HG03354 (cell line): Measurements from ENCODE around the gene MKNK1.

Experiments
- ATAC-seq: cut with Tn5 transposase; IDR thresholded peaks from one replicate; pipeline ENCODE4 v1.9.1; 2021; ENCODE audit warnings: mild to moderate bottlenecking; ENCODE audit not compliant: unreplicated experiment, poor library complexity, severe bottlenecking

Gene MKNK1

DNA sequence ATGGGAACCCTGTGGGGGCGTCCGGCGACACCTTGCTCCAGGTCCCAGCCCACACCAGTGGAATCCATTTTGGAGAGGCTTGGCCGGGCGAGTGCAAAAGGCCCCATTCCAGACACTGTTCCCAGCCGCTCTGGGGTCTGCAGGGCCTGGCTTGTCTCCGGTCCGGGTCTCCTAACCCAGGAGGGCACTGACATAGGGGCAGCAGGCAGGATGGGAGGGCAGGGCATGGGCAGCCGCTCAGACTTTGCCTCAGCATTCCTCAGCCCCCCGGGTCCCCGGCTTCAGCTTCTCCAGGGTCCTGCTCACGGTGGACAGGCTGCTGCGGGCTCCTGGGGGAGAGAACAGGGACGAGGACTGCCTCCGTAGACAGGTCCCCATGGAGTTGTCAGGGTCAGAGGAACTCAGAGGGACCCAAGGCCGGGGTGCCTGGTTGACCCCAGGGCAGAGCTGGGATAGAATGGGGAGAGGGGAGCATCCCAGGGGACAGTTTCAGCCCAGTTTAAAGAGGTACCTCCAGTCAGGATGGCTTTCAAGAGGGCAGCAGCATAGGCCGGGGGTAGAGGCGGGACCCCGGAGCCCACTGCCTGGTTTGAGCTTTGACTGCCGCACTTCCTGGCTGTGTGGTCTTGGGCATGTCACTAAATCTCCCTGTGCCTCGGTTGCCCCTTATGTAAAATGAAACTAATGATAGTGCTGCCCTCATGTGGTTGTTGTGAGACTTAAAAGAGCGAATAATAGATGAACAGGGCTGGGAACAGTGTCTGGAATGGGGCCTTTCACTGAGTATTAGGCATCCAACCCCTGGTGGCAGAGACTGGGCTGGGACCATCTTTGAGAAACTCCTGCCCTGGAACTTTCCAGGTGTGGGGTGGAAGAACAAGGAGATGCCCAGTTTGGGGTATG, 56.3 kb downstream of the MKNK1 start:
- ATAC-seq, result no peak

DNA sequence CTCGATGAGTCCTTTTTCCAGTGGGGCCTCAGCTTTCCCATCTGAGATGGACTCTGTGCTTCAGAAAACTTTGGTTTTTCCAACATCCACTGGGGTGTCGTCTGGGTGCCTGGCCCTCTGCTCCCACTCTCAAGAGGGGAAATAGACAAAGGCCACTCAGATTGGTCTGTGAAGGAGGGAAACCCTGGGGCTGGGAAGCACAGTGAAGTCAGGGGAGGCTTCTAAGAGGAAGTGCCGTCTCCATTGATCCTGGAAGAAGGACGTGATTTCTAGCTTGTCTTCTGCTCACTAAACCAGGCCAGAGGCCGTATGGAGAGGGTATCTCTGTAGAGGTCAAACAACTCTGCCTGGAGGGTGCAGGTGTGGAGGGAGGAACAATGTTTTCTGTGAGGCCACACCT, 57.9 kb downstream of the MKNK1 start:
- no peak for ATAC-seq

- ATAC-seq, result no peak
Measured at GRCh38 chr1:46545784-46546183, 58.3 kb downstream of the MKNK1 start.

GRCh38 chr1:46544561-46545240, 59.4 kb downstream of the MKNK1 start:
- ATAC-seq, result no peak

DNA sequence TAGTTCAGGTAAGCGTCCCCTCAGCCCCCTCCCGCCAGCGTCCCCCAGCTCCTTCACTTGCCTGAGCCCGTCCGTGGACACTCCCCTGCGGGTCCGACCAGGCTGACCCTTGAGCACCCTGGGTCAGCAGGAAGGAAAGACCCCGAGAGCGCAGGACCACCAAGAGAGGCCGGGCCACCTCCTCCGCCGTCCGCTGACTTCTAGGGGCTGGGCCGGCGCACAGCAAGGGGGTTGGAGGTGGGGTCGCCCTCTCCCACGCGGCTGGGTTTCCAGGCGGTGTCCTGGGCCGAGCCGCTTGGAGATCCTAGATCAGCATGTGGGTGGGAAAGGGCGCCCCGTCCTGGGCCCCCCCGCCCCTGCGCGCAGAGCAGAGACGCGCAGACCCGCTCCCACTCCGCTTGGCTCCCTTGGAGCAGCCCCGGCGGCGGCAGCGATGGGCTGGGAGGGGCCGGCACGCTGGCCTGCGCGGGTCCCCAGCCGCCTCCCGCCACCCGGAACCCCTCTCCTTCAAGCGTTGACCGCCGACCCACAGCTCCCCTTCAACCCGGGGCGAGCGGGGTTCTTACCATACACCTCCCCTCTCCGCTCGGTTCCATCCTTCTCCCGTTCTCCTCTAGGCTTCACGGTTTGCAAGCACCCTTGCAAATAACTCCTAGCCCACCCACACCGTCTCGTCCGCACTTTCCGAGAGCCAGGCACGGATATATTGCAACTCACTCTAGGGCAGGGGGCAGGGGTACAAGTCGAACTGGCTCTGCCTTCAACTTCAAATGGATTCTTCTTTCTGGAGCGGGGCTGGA, 60.1 kb downstream of the MKNK1 start:
- no peak for ATAC-seq

- no peak for ATAC-seq
Measured at GRCh38 chr1:46543382-46543760, 60.7 kb downstream of the MKNK1 start.

DNA sequence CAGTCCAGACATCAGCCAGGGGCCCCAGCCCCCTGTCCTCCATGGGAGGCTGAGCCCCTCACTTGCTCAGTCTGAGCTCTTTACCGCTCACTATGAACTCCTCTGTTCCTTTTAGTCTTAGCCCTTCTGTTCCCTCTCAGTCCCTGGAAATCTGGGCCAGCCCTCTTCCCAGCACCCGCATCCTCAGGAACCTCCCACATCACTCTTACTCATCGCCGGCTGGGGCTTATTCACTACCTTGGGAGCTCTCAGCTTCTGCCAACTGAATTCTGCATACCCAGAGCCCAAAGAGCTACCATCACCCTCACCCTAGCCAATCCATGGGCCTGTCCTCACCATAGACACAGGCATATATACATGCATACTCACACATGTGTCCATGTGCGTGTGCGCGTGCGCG, 64.1 kb downstream of the MKNK1 start:
- ATAC-seq, result no peak

- no peak for ATAC-seq
Measured at GRCh38 chr1:46538147-46538546, 65.9 kb downstream of the MKNK1 start.

DNA sequence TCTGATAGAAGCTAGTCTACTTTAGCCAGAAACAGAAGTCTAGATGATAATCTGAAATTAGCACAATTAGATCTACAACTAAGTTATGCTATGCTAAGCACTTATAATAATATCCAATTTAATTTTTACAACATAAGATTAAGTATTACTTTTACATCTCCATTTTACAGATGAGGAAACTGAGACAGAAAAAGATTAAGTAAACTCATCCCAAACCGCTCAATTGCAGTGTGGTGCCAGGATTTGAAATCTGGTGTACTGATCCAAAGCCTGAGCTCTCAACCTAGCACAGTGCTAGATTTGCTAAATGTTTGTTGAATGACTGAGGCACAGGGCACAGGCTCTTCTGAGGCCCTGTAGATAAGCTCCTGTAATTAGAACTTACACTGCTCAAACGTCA, 66.4 kb downstream of the MKNK1 start:
- ATAC-seq, result no peak

GRCh38 chr1:46536527-46536926, 67.5 kb downstream of the MKNK1 start:
- ATAC-seq, result no peak

- ATAC-seq, result no peak
Measured at GRCh38 chr1:46535063-46535462, 69.0 kb downstream of the MKNK1 start.

GRCh38 chr1:46533179-46533864, 70.7 kb downstream of the MKNK1 start:
- ATAC-seq, result peak; percentile 40

DNA sequence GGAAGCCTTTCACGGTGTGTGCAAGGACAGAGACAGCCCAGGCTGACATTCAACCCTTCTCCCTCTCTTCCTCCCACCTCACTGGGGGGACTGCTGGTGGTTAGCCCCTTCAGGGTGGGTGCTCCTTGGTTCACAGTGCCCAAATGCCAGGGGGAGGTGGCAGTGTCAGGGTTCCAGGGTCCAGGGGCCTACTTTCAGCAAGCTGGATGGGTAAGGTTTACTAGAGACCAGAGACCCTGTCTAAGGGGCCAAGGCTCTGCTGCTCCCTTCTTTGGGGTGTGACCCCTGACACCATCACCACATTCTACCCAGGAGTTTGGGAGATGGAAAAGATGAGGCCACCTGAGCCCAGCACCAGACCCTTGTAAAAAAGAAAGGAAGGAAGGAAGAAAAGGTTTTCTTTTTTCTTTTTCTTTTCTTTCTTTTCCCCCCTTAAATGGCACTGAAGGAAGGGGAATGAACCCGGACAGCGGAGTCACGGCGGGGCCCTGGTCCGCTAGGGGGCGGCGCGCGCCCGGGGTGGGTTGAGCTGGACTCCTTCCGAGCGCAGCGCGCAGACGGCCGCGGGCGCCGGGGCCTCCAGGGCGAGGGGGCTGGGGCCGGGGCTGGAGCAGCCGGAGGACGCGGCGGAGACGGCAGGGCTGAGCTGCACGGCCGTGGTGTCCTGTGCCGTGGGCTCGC, 71.4 kb downstream of the MKNK1 start:
- peak; percentile 45 for ATAC-seq

DNA sequence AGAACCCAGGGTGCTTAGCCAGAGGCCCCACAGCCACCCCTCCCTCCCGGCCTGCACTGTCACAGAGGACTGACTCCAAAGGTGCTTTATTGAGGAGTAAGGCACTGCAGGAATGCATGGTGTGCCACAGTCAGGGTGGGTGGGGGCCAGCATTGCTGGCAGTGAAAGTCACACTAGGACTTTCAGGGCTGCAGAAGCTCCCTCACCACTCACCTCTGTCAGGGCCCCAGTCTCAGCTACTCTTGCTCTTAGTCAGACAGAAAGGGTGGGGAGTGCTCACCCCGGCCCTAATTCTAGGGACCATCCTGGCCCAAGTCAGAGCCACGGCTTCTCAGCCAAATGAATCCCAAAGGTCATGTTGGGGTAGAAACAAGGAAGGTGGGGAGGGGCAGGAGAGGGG, 72.0 kb downstream of the MKNK1 start:
- no peak for ATAC-seq

- ATAC-seq, result no peak
Measured at GRCh38 chr1:46530791-46531409, 73.2 kb downstream of the MKNK1 start.

- ATAC-seq, result no peak
Measured at GRCh38 chr1:46530311-46530710, 73.8 kb downstream of the MKNK1 start.

- ATAC-seq, result no peak
Measured at GRCh38 chr1:46529031-46529630, 74.9 kb downstream of the MKNK1 start.

- ATAC-seq, result no peak
Measured at GRCh38 chr1:46528297-46528955, 75.6 kb downstream of the MKNK1 start.
